ENCODE results near the gene SLC25A39. TPM values are rescaled to one million over a fixed set of nuclear protein-coding genes. Genes with fewer than 3 reads are reported as not detected.

Gene SLC25A39
- total and polyA plus RNA-seq, 2 of the 13 experiments (the other 11 are each of a cell fraction or from before 2014, with no cell fraction given) = 144 to 151 TPM

GRCh38 chr17:44315760-44316731, 8.6 kb downstream of the SLC25A39 start (continued):
- TF ChIP-seq HMGXB3 (CRISPR knock-in tag; IDR thresholded peaks at IDR 0.05; ENCODE audit: borderline replicate concordance) (no peak), EED (CRISPR knock-in tag; IDR thresholded peaks at IDR 0.05) (no peak), TCF7 (IDR thresholded peaks at IDR 0.05; ENCODE audit: low read depth) (no peak), AGO2 (optimal IDR thresholded peaks at IDR 0.05; ENCODE audit: low read depth, low read length) (peak; percentile 58), GATA4 (IDR thresholded peaks at IDR 0.05; ENCODE audit: borderline replicate concordance, low read depth) (no peak), ETS1 (CRISPR knock-in tag; IDR thresholded peaks at IDR 0.05) (no peak), HDAC1 (CRISPR knock-in tag; IDR thresholded peaks at IDR 0.05) (no peak), ZBED4 (CRISPR knock-in tag; IDR thresholded peaks at IDR 0.05; ENCODE audit: borderline replicate concordance) (no peak), ZNF260 (CRISPR knock-in tag; IDR thresholded peaks at IDR 0.05; ENCODE audit: borderline replicate concordance, low read depth) (no peak), RBFOX2 (IDR thresholded peaks at IDR 0.05; ENCODE audit: low read depth, low read length) (no peak), AHDC1 (CRISPR knock-in tag; IDR thresholded peaks at IDR 0.05; ENCODE audit: borderline replicate concordance) (no peak), MYNN (CRISPR knock-in tag; IDR thresholded peaks at IDR 0.05; ENCODE audit: low read depth) (no peak)
